Lung (tissue), 12 donors: ENCODE measurements around the gene TCF12. TPM values are rescaled to one million over a fixed set of nuclear protein-coding genes. Genes with fewer than 3 reads are reported as not detected.
A peak's percentile ranks its signal among the peaks of the same experiment; 100 is the strongest.

Experiments
- ATAC-seq: fragments of 200-7000 bp; cut with Tn5 transposase; one replicate; pipeline ENCODE4 v1.9.1; 2020; ENCODE audit warnings: moderate number of reproducible peaks; ENCODE audit not compliant: insufficient read depth, low FRiP score
- DNase-seq, 3 donors: peaks; one replicate each; pipeline ENCODE4 v3.0.0-alpha.2; 2013 to 2017
- H3K27ac ChIP-seq, 2 donors: one replicate each; pipeline ENCODE4 v1.5.1; 2013; ENCODE audit warnings: mild to moderate bottlenecking in 2 of 2, moderate library complexity in 2 of 2, control low read depth in 1 of 2, inconsistent platforms in 1 of 2, low read depth in 1 of 2, low read length in 1 of 2
- H3K27me3 ChIP-seq, 3 donors: one replicate each; pipeline ENCODE4 v1.5.1; 2013; ENCODE audit warnings: low read length in 2 of 3; ENCODE audit not compliant: control insufficient read depth in 3 of 3, insufficient read depth in 3 of 3
- H3K36me3 ChIP-seq, 4 donors: one replicate each; pipeline ENCODE4 v1.5.1; 2013; ENCODE audit warnings: low read length in 4 of 4, mild to moderate bottlenecking in 1 of 4, moderate library complexity in 1 of 4; ENCODE audit not compliant: control insufficient read depth in 4 of 4, insufficient read depth in 4 of 4
- H3K4me1 ChIP-seq, 5 donors: one replicate each; pipeline ENCODE4 v1.5.1; 2013; ENCODE audit warnings: low read length in 5 of 5, mild to moderate bottlenecking in 2 of 5, moderate library complexity in 1 of 5; ENCODE audit not compliant: control insufficient read depth in 5 of 5, insufficient read depth in 5 of 5
- H3K4me3 ChIP-seq: one replicate; pipeline ENCODE4 v1.5.1; 2013; ENCODE audit warnings: mild to moderate bottlenecking, control low read depth, moderate library complexity
- H3K9ac ChIP-seq, 2 donors: one replicate each; pipeline ENCODE4 v1.5.1; 2013; ENCODE audit warnings: low read length in 2 of 2, control low read depth in 1 of 2; ENCODE audit not compliant: insufficient read depth in 1 of 2
- H3K9me3 ChIP-seq, 4 donors: one replicate each; pipeline ENCODE4 v1.5.1; 2013; ENCODE audit warnings: low read length in 3 of 4, mild to moderate bottlenecking in 1 of 4, moderate library complexity in 1 of 4; ENCODE audit not compliant: control insufficient read depth in 4 of 4, insufficient read depth in 3 of 4
- WGBS, 2 donors: extraction: QIAGEN DNeasy Blood & Tissue Kit; methylation state at CpG; one replicate each; pipeline ENCODE4 v1.1.7; 2013; 5-methylcytosine and 5-hydroxymethylcytosine counted together
- polyA plus RNA-seq, 2 donors: library from polyadenylated mRNA; stranded (reverse); fragments of 200-250 nt; gene quantifications; one replicate each; pipeline ENCODE4 v1.2.1, GENCODE V29; 2013
- total RNA-seq, 2 donors: library from RNA; depleted of rRNA in 1 of 2; stranded (reverse); fragments of >200 nt in 1 of 2; gene quantifications; one replicate each; pipeline ENCODE4 v1.2.1, GENCODE V29; 2014 to 2021
- TF ChIP-seq, protein P1 (sequence below): IDR thresholded peaks from 2 replicates; pipeline ENCODE4 v1.5.1; 2012; ENCODE audit warnings: mild to moderate bottlenecking; ENCODE audit errors: control extremely low read depth, extremely low read depth
- donor health status: control.
- donor health status: control.
- donor health status: Bipolar disorder and iron deficiency.
- donor health status: healthy.
- donor health status: DM: yes; HTN: yes; CAD: no.

Gene TCF12
- total and polyA plus RNA-seq, 4 donors, result 9.6 to 314 (median 56.3) TPM

DNA sequence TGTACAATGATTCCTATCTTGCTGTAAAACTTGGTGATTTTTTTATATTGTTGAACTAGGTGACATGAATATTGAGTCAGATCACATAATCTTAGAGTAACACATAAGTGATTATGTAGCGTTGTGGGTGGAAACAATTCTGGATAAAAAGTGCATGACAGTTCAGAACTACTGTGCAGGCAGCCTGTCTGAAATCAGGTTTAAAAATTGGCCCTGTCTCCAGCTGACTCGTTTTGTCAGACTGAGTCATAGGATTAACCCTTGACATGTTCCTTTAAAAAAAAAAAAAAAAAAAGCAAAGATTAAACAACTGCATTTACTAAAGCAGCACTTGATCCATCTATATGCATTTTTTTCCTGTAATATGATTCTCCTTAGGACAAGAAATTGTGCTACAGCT is 297.8 kb downstream of the TCF12 start:
- Histone ChIP-seq H3K4me1 (peaks cover 0 to 70% (median 20%) of the 10 kb centered on the region in 5 donors), H3K9me3 (no peaks in the 10 kb centered on the region), H3K4me3 (no peak overlapping the region), H3K27me3 (no peaks in the 10 kb centered on the region), H3K9ac (no peak overlapping the region), H3K36me3 (no peaks in the 10 kb centered on the region), H3K27ac (no peak overlapping the region)
- DNase-seq, result peak in 1 of 3 donors; percentile 49
- no peak for ATAC-seq
- TF ChIP-seq, protein P1, sequence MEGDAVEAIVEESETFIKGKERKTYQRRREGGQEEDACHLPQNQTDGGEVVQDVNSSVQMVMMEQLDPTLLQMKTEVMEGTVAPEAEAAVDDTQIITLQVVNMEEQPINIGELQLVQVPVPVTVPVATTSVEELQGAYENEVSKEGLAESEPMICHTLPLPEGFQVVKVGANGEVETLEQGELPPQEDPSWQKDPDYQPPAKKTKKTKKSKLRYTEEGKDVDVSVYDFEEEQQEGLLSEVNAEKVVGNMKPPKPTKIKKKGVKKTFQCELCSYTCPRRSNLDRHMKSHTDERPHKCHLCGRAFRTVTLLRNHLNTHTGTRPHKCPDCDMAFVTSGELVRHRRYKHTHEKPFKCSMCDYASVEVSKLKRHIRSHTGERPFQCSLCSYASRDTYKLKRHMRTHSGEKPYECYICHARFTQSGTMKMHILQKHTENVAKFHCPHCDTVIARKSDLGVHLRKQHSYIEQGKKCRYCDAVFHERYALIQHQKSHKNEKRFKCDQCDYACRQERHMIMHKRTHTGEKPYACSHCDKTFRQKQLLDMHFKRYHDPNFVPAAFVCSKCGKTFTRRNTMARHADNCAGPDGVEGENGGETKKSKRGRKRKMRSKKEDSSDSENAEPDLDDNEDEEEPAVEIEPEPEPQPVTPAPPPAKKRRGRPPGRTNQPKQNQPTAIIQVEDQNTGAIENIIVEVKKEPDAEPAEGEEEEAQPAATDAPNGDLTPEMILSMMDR, result no peak
- WGBS, 2 donors, result 42 to 49% methylated on average over 2 of the region's 2 CpGs

DNA sequence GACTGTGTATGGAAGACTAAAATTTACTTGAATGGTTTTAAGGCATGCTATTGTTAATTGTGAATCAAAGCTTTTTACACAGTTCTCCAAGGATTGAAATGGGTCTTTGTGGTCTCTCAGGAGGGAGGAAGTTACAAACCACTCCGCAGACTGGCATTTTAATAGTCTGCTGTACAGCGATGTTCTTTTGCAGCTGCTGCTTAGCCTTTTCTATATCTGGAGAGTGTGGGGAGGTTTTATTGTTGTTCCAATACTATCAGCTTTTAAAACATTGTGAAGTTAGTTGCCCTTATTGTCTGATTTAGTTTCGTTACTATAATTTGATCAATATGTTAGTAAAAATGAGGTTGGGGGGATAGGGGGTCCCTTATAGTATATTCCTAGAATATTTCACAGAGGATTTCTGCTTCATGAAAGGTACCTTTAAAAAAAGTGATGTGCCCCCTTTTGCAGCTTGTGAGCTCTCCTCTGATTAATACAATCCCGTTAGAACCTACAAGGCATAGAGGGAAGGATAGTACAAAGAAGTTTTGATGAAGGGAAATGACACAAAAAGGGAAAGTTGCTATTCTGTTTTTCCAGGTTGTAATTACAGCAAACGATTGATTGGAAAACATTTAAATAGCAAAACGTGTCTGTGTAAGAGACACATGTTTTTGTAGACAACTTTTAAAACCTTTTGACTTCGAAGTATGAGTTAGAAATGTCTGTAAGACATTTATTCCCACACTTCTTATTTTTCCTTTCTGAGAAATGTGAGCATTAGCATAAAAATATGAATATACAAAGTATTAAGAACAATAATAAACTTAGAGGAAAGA is 299.5 kb downstream of the TCF12 start:
- TF ChIP-seq, protein P1, result no peak
- peak in 2 of 3 donors; percentile 49 to 51 for DNase-seq
- no peaks in the 10 kb centered on the region for H3K36me3 ChIP-seq
- no peak overlapping the region for H3K27ac ChIP-seq
- 43 to 56% methylated on average over 7 of the region's 7 CpGs for WGBS, 2 donors
- no peak overlapping the region for H3K4me3 ChIP-seq
- peaks cover 0 to 73% (median 22%) of the 10 kb centered on the region in 5 donors for H3K4me1 ChIP-seq
- no peaks in the 10 kb centered on the region for H3K9me3 ChIP-seq
- no peaks in the 10 kb centered on the region for H3K27me3 ChIP-seq
- no peak for ATAC-seq
- no peak overlapping the region for H3K9ac ChIP-seq

DNA sequence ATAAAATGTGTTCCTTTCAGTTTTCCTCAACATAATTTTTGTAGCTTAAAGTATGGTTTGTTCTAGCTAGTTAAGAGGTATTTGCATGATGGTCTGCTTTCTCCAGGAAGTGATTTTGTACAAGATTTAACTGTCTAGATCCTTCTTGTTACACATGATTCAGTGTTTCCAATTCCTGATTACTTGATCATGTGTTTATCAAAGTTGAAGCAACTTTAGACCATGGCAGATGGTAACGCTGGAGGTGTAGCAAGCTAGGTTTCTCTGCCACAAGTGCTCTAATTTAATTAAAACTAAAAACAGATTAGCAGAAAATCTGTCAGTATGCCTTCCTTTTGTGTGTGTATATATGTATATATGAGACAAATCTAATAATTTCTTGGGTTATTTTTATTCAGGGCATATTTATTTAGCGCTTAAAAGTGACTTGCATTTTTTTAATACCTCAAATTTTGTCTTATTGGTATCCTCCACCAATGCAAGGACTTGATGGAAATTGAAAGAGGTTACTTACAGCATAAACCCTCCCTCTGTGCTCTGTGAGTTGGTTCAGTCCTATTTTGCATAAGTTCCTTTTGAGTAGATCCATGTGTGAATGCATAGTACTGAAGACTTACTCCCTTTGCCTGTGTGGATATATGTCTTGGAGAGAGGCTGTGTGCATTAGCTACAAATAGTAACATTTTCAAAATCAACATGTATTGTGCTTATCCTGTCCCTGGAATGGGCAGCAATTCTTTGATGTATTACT is 300.6 kb downstream of the TCF12 start:
- Histone ChIP-seq H3K9ac (no peak overlapping the region), H3K9me3 (no peaks in the 10 kb centered on the region), H3K27ac (no peak overlapping the region), H3K4me1 (peaks cover 0 to 70% (median 18%) of the 10 kb centered on the region in 5 donors), H3K27me3 (no peaks in the 10 kb centered on the region), H3K36me3 (no peaks in the 10 kb centered on the region), H3K4me3 (no peak overlapping the region)
- DNase-seq, result peak; percentile 40 to 92 (median 89)
- 76 to 78% methylated on average over 2 of the region's 2 CpGs for WGBS, 2 donors
- ATAC-seq, result no peak
- TF ChIP-seq, protein P1, result no peak
